ENCODE data around the gene ASTN1.

ASTN1 gene

GRCh38 chr1:176942346-176942745 is 222.2 kb downstream of the ASTN1 start:
- no peaks in the 10 kb centered on the region for H3K27me3 ChIP-seq (ENCODE audit: insufficient read depth, low read length, poor library complexity, severe bottlenecking)
- H3K9me2 ChIP-seq (replicated peaks; ENCODE audit: low read depth, low read length) = no peaks in the 10 kb centered on the region
- H3F3A ChIP-seq (ENCODE audit: low read depth) = no peaks in the 10 kb centered on the region
- no peaks in the 10 kb centered on the region for H3K9me3 ChIP-seq (ENCODE audit: insufficient read depth, low read depth, low read length)
- H3K9ac ChIP-seq (ENCODE audit: low read depth, low read length, poor library complexity, severe bottlenecking) = no peak overlapping the region
- H3K4me2 ChIP-seq (ENCODE audit: low read depth, low read length, poor library complexity, severe bottlenecking) = no peak overlapping the region
- H4K20me1 ChIP-seq (ENCODE audit: insufficient read depth, low read length, poor library complexity, severe bottlenecking) = no peaks in the 10 kb centered on the region
- H3K79me2 ChIP-seq (ENCODE audit: insufficient read depth, low read length) = no peaks in the 10 kb centered on the region
- TF ChIP-seq EZH2phosphoT487 (IDR thresholded peaks at IDR 0.05; ENCODE audit: borderline replicate concordance) = no peak
- TF ChIP-seq, protein P1, sequence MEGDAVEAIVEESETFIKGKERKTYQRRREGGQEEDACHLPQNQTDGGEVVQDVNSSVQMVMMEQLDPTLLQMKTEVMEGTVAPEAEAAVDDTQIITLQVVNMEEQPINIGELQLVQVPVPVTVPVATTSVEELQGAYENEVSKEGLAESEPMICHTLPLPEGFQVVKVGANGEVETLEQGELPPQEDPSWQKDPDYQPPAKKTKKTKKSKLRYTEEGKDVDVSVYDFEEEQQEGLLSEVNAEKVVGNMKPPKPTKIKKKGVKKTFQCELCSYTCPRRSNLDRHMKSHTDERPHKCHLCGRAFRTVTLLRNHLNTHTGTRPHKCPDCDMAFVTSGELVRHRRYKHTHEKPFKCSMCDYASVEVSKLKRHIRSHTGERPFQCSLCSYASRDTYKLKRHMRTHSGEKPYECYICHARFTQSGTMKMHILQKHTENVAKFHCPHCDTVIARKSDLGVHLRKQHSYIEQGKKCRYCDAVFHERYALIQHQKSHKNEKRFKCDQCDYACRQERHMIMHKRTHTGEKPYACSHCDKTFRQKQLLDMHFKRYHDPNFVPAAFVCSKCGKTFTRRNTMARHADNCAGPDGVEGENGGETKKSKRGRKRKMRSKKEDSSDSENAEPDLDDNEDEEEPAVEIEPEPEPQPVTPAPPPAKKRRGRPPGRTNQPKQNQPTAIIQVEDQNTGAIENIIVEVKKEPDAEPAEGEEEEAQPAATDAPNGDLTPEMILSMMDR (conservative IDR thresholded peaks at IDR 0.05; ENCODE audit: low read length) = no peak
- no peaks in the 10 kb centered on the region for H3K36me3 ChIP-seq (ENCODE audit: insufficient read depth, low read length)
- peaks cover 4% of the 10 kb centered on the region for H3K4me1 ChIP-seq (ENCODE audit: insufficient read depth, low read length, poor library complexity, severe bottlenecking)
- H2AFZ ChIP-seq (ENCODE audit: low read length) = no peak overlapping the region
- H3K4me3 ChIP-seq (ENCODE audit: low read length, poor library complexity, severe bottlenecking) = no peak overlapping the region

- no peaks in the 10 kb centered on the region for H3F3A ChIP-seq (ENCODE audit: low read depth)
- no peak overlapping the region for H3K9ac ChIP-seq (ENCODE audit: low read depth, low read length, poor library complexity, severe bottlenecking)
- TF ChIP-seq EZH2phosphoT487 (IDR thresholded peaks at IDR 0.05; ENCODE audit: borderline replicate concordance) = no peak
- TF ChIP-seq, protein P1 (conservative IDR thresholded peaks at IDR 0.05; ENCODE audit: low read length) = no peak
- H3K9me3 ChIP-seq (ENCODE audit: insufficient read depth, low read depth, low read length) = no peaks in the 10 kb centered on the region
- no peak overlapping the region for H3K4me3 ChIP-seq (ENCODE audit: low read length, poor library complexity, severe bottlenecking)
- H3K27me3 ChIP-seq (ENCODE audit: insufficient read depth, low read length, poor library complexity, severe bottlenecking) = no peaks in the 10 kb centered on the region
- no peaks in the 10 kb centered on the region for H3K36me3 ChIP-seq (ENCODE audit: insufficient read depth, low read length)
- no peak overlapping the region for H3K4me2 ChIP-seq (ENCODE audit: low read depth, low read length, poor library complexity, severe bottlenecking)
- no peaks in the 10 kb centered on the region for H4K20me1 ChIP-seq (ENCODE audit: insufficient read depth, low read length, poor library complexity, severe bottlenecking)
- no peaks in the 10 kb centered on the region for H3K9me2 ChIP-seq (replicated peaks; ENCODE audit: low read depth, low read length)
- no peak overlapping the region for H2AFZ ChIP-seq (ENCODE audit: low read length)
- no peaks in the 10 kb centered on the region for H3K79me2 ChIP-seq (ENCODE audit: insufficient read depth, low read length)
- H3K4me1 ChIP-seq (ENCODE audit: insufficient read depth, low read length, poor library complexity, severe bottlenecking) = peaks cover 4% of the 10 kb centered on the region
These were observed 224.5 kb downstream of the ASTN1 start for GRCh38 chr1:176939993-176940392.

DNA sequence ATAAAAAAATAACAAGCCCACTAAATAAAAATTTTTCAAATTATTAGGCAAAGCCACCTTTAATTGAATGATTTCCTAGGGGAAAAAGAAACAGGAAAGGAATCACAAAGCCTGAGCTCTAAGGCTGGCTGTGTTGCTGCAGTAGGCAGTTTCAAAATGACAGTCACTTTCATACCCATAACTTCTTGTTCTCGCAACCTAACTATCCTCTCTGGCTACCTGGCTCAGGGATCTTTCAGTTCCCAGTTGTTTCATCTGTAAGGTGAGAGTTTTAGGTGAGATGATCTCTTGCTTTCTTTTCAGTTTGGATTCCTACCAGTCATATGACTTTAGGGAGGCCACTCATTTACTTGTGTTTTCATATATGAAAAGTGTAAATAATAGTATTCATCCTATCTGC is 226.1 kb downstream of the ASTN1 start:
- Histone ChIP-seq H3K4me1 (ENCODE audit: insufficient read depth, low read length, poor library complexity, severe bottlenecking) (no peaks in the 10 kb centered on the region), H3K79me2 (ENCODE audit: insufficient read depth, low read length) (no peaks in the 10 kb centered on the region), H3K9ac (ENCODE audit: low read depth, low read length, poor library complexity, severe bottlenecking) (no peak overlapping the region), H3F3A (ENCODE audit: low read depth) (no peaks in the 10 kb centered on the region), H3K9me2 (replicated peaks; ENCODE audit: low read depth, low read length) (no peaks in the 10 kb centered on the region), H3K4me2 (ENCODE audit: low read depth, low read length, poor library complexity, severe bottlenecking) (no peak overlapping the region), H3K4me3 (ENCODE audit: low read length, poor library complexity, severe bottlenecking) (no peak overlapping the region), H3K9me3 (ENCODE audit: insufficient read depth, low read depth, low read length) (no peaks in the 10 kb centered on the region), H3K36me3 (ENCODE audit: insufficient read depth, low read length) (no peaks in the 10 kb centered on the region), H2AFZ (ENCODE audit: low read length) (no peak overlapping the region), H4K20me1 (ENCODE audit: insufficient read depth, low read length, poor library complexity, severe bottlenecking) (no peaks in the 10 kb centered on the region), H3K27me3 (ENCODE audit: insufficient read depth, low read length, poor library complexity, severe bottlenecking) (no peaks in the 10 kb centered on the region)
- TF ChIP-seq, protein P1 (conservative IDR thresholded peaks at IDR 0.05; ENCODE audit: low read length) = no peak
- TF ChIP-seq EZH2phosphoT487 (IDR thresholded peaks at IDR 0.05; ENCODE audit: borderline replicate concordance) = no peak

Measured in Loucy (cell line).